HL-60 (cell line): ENCODE results near the gene ATP13A5.

Source experiments
- POLR2AphosphoS5 ChIP-seq: IDR thresholded peaks from 2 replicates; pipeline ENCODE4 v1.6.1; 2012; ENCODE audit warnings: low read depth
- TF ChIP-seq, protein P1 (sequence below): IDR thresholded peaks from one replicate; pipeline ENCODE4 v1.5.1; 2011; ENCODE audit warnings: low read length, control low read depth, inconsistent platforms; ENCODE audit not compliant: insufficient read depth

DNA sequence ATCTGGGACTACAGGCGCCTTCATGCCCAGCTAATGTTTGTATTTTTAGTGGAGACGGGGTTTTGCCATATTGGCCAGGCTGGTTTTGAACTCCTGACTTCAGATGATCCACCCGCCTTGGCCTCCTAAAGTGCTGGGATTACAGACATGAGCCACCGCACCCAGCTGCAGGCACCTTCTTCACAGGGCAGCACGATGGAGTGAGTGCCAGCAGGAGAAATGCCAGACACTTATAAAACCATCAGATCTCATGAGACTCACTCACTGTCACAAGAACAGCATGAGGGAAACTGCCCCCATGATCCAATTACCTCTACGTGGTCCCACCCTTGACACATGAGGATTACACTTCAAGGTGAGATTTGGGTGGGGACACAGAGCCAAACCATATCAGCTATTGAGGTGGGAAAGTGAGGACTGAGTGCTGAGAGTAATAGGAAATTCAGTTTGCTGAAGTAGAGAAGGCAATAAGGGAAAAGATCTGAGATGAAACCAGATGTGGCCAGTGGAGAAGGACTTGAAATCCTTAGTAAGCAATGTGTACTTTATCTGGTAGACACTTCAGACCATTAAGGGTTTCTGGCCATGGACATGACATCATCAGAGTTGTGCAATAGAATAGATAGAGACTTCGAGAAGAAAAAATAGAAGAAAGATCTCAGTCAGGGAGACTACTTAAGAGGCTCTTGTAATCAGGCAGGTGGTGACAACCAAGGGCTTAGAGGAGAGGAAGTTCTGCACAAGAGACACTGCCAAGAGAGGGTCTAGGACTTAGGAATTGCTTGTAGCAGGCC is 18.1 kb upstream of the ATP13A5 start:
- no peak for TF ChIP-seq POLR2AphosphoS5
- TF ChIP-seq, protein P1, sequence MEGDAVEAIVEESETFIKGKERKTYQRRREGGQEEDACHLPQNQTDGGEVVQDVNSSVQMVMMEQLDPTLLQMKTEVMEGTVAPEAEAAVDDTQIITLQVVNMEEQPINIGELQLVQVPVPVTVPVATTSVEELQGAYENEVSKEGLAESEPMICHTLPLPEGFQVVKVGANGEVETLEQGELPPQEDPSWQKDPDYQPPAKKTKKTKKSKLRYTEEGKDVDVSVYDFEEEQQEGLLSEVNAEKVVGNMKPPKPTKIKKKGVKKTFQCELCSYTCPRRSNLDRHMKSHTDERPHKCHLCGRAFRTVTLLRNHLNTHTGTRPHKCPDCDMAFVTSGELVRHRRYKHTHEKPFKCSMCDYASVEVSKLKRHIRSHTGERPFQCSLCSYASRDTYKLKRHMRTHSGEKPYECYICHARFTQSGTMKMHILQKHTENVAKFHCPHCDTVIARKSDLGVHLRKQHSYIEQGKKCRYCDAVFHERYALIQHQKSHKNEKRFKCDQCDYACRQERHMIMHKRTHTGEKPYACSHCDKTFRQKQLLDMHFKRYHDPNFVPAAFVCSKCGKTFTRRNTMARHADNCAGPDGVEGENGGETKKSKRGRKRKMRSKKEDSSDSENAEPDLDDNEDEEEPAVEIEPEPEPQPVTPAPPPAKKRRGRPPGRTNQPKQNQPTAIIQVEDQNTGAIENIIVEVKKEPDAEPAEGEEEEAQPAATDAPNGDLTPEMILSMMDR, result no peak
